OCI-LY1 (cell line): Measurements from ENCODE around the gene SHMT1.
"Not testable (repeated sequence)": the region's sequence is repeated elsewhere in the genome, so short reads cannot be mapped to it uniquely, and the experiment has no call there.

Experiments used
- CTCF ChIP-seq: fragments of 200-600 bp; sonication (generic), shearing (Covaris generic); IDR thresholded peaks from 2 replicates; pipeline ENCODE4 v1.5.1; 2017; ENCODE audit warnings: mild to moderate bottlenecking, antibody characterized with exemption, low read length, moderate library complexity, mixed read lengths
- EZH2 ChIP-seq: fragments of 200-600 bp; sonication (generic), shearing (Covaris generic); IDR thresholded peaks from 2 replicates; pipeline ENCODE4 v1.8.0; 2017; ENCODE audit warnings: borderline replicate concordance, mixed run types, mild to moderate bottlenecking, antibody characterized with exemption, low read length, moderate library complexity, mixed read lengths

- TF ChIP-seq EZH2, CTCF: not testable (repeated sequence)
These were observed 39.8 kb upstream of the SHMT1 start for GRCh38 chr17:18403166-18403565.
